Bronchial epithelial cell (primary cell): ENCODE data around the gene ZMYM4. TPM values are rescaled to one million over a fixed set of nuclear protein-coding genes. Genes with fewer than 3 reads are reported as not detected.
"Not testable (repeated sequence)": the region's sequence is repeated elsewhere in the genome, so short reads cannot be mapped to it uniquely, and the experiment has no call there.

Experiments
- DNase-seq: peaks from one replicate; pipeline ENCODE4 v3.0.0-alpha.2; 2010; ENCODE audit warnings: low read depth
- FAIRE-seq: peaks from 2 replicates; lab custom pipeline; 2011; peaks lifted over from hg19 to GRCh38; lab: Jason Lieb, UNC
- H3K27me3 ChIP-seq: 2 replicates; pipeline ENCODE4 v1.5.1; 2011; ENCODE audit warnings: low read length; ENCODE audit not compliant: control insufficient read depth, insufficient read depth
- H3K36me3 ChIP-seq: 2 replicates; pipeline ENCODE4 v1.5.1; 2011; ENCODE audit warnings: low read length; ENCODE audit not compliant: control insufficient read depth, insufficient read depth
- H3K4me3 ChIP-seq: 2 replicates; pipeline ENCODE4 v1.5.1; 2011; ENCODE audit warnings: mild to moderate bottlenecking, low read depth, low read length, control low read depth
- total RNA-seq: library from RNA; depleted of rRNA; stranded (reverse); fragments of >200 nt; gene quantifications from 2 replicates; pipeline ENCODE4 v1.2.1, GENCODE V29; 2014
- TF ChIP-seq, protein P1 (sequence below): IDR thresholded peaks from 2 replicates; pipeline ENCODE4 v1.5.1; 2011; ENCODE audit warnings: mild to moderate bottlenecking, moderate library complexity, low read length, control low read depth, inconsistent platforms; ENCODE audit not compliant: insufficient read depth, severe bottlenecking

ZMYM4 gene
- total RNA-seq, 1 donor from 2014 or later: 19.5 TPM

DNA sequence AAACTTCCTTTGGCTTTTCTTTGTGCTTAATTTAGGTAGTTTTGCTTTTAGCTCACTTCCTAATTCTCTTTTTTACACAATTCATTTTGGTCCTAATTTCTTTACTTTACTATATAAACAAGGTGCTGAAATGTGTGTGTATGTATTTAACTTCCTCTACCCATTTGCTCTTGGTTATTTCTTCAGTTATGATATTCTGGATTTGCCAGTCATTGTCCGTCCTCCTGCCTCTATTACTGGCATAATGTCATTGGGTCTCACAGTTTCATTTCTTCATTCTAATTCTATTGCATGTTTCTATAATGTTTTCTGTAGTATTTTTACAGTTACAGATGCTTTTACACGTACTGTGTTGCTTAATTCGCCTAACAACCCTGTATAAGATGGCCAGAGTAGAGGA is 96.2 kb downstream of the ZMYM4 start:
- Histone ChIP-seq H3K4me3 (no peak overlapping the region), H3K27me3 (no peaks in the 10 kb centered on the region), H3K36me3 (no peaks in the 10 kb centered on the region)
- DNase-seq (no peak), FAIRE-seq (no peak)
- TF ChIP-seq, protein P1, sequence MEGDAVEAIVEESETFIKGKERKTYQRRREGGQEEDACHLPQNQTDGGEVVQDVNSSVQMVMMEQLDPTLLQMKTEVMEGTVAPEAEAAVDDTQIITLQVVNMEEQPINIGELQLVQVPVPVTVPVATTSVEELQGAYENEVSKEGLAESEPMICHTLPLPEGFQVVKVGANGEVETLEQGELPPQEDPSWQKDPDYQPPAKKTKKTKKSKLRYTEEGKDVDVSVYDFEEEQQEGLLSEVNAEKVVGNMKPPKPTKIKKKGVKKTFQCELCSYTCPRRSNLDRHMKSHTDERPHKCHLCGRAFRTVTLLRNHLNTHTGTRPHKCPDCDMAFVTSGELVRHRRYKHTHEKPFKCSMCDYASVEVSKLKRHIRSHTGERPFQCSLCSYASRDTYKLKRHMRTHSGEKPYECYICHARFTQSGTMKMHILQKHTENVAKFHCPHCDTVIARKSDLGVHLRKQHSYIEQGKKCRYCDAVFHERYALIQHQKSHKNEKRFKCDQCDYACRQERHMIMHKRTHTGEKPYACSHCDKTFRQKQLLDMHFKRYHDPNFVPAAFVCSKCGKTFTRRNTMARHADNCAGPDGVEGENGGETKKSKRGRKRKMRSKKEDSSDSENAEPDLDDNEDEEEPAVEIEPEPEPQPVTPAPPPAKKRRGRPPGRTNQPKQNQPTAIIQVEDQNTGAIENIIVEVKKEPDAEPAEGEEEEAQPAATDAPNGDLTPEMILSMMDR: no peak

DNA sequence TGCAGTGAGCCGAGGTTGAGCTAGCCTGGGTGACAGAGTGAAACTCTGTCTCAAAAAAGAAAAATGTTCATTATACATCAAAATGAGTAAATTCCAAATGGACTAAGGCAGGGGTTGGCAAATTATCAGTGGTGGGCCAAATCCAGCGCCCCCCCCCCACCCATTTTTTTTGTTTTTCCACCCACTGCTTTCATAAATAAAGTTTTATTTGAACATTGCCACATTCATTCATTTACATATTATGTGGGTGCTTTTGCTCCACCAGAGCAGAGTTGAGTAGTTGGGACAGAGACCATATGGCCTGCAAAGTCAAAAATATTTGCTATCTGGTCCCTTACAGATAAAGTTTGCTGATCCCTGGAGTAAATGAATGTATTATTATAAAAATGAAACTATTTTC is 99.4 kb downstream of the ZMYM4 start:
- TF ChIP-seq, protein P1: no peak
- Histone ChIP-seq H3K36me3 (no peaks in the 10 kb centered on the region), H3K4me3 (no peak overlapping the region), H3K27me3 (no peaks in the 10 kb centered on the region)
- DNase-seq (no peak), FAIRE-seq (no peak)

DNA sequence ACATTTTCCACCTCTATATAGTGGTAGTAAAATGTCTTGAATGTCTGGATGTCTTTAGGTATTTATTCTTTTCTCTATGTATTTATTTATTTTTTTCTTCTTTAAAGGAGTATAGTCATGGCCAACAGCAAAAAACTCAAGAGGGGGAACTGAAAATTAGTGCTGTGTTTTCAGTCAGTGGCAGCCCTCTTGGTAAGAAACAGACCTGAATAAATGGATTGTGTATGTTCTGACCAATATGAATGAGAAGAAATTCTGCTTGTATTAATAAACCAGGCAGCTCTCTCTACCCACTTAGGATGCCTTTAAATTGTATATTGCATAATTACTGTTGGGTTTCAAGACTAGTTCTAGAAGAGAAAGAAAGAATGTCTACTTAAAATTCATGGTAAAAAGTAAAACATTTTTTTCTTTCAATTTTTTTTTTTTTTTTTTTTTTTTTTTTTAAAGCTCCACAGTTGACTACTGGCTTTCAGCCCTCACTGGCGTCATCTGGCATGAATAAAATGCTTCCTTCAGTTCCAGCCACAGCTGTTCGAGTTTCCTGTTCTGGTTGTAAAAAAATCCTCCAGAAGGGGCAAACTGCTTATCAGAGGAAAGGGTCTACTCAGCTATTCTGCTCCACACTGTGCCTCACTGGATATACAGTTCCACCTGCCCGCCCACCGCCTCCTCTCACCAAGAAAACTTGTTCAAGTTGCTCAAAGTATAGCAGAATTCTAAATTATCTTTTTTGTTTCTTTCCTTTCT is 101.6 kb downstream of the ZMYM4 start:
- no peak for DNase-seq
- TF ChIP-seq, protein P1: no peak
- no peak overlapping the region for H3K4me3 ChIP-seq
- FAIRE-seq: no peak
- no peaks in the 10 kb centered on the region for H3K36me3 ChIP-seq
- H3K27me3 ChIP-seq: no peaks in the 10 kb centered on the region

DNA sequence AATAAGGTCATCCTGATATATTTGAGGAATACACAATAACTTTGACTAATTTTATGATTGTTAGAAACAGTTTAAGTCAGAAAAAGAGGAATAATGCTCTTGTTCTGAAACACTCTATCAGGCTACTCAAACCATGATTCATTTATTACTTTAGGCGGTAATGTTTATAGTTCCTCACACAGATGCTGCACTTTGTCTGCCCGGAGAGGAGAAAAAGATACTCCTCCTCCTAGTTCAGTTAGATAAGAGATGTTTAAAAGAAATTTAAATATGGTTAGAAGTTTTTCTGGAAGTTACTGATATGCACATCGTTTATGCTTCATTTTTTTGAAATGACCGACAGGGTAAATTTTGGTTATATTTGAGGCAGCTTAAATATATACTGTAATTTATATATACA is 103.0 kb downstream of the ZMYM4 start:
- H3K27me3 ChIP-seq: no peaks in the 10 kb centered on the region
- H3K4me3 ChIP-seq: no peak overlapping the region
- no peak for DNase-seq
- no peaks in the 10 kb centered on the region for H3K36me3 ChIP-seq
- TF ChIP-seq, protein P1: no peak
- FAIRE-seq: no peak

DNA sequence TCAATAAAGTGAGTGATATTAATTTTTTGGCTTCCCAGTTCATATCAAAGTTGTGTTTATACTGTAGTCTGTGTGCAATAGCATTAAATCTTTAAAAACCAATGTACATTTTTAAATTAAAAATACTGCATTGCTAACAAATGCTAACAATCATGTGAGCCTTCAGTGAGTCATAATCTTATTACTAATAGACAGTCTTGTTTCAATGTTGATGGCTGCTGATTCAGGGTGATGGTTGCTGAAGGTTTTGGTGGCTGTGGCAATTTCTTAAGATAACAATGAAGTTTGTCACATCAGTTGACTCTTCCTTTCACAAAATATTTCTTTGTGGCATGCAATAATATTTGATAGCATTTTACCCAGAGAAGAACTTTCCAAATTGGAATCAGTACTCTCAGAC is 109.0 kb downstream of the ZMYM4 start:
- H3K4me3 ChIP-seq: no peak overlapping the region
- FAIRE-seq: no peak
- H3K36me3 ChIP-seq: peaks cover 1% of the 10 kb centered on the region
- H3K27me3 ChIP-seq: no peaks in the 10 kb centered on the region
- TF ChIP-seq, protein P1: no peak
- peak; percentile 76 for DNase-seq

DNA sequence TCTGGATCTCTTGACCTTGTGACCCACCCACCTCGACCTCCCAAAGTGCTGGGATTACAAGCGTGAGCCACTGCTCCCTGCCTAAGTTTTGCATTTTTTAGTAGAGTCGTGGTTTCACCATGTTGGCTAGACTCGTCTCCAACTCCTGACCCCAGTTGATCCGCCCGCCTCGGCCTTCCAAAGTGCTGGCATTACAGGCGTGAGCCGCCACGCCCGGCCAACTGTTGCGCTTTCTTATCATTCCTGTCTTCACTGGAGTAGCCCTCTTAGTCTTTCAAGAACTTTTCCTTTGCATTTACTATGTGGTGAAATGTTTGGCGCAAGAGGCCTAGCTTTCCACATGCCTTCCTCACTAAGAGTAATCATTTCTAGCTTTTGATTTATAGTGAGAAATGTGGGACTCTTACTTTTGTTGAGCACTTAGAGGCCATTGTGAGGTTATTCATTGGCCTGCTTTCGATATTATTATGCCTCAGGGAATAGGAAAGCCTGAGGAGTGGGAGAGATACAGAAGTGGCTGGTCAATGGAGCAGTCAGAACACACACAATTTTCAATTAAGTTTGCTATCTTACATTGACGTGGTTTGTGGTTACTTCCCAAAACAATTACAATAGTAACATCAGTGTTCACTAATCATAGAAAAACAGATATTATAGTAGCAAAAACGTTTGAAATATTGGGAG is 111.0 kb downstream of the ZMYM4 start:
- peaks cover 1% of the 10 kb centered on the region for H3K36me3 ChIP-seq
- H3K27me3 ChIP-seq: no peaks in the 10 kb centered on the region
- H3K4me3 ChIP-seq: no peak overlapping the region
- DNase-seq: no peak
- TF ChIP-seq, protein P1: no peak
- FAIRE-seq: no peak

DNA sequence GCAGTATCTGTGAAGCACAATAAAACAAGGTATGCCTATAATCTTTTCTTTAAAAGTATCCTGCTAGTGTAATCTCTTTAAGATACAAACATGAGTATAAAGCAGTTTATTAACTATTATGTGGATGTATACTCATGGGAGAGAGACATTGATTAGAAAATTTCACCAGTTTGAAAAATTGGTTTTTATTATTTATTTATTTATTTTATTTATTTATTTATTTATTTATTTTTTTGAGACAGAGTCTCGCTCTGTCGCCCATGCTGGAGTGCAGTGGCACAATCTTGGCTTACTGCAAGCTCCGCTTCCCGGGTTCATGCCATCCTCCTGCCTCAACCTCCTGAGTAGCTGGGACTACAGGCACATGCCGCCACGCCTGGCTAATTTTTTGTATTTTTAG is 111.6 kb downstream of the ZMYM4 start:
- not testable (repeated sequence) for H3K4me3 ChIP-seq, DNase-seq, FAIRE-seq, H3K36me3 ChIP-seq, H3K27me3 ChIP-seq
